Mesendoderm (in vitro differentiated cells): ENCODE data around the gene CARD19.

ENCODE experiments used
- DNase-seq: peaks from one replicate; pipeline ENCODE4 v3.0.0; 2013
- H2AK5ac ChIP-seq: 2 replicates; pipeline ENCODE4 v1.6.1; 2013; ENCODE audit warnings: low read length, inconsistent platforms
- H2BK120ac ChIP-seq: 2 replicates; pipeline ENCODE4 v1.6.1; 2013; ENCODE audit warnings: low read depth, mild to moderate bottlenecking, low read length, moderate library complexity, mixed read lengths
- H2BK15ac ChIP-seq: replicated peaks from 2 replicates; pipeline ENCODE4 v1.6.1; 2013; ENCODE audit warnings: low read depth, mild to moderate bottlenecking, moderate library complexity
- H2BK5ac ChIP-seq: 2 replicates; pipeline ENCODE4 v1.6.1; 2013; ENCODE audit warnings: low read length, inconsistent platforms
- H3K18ac ChIP-seq: 2 replicates; pipeline ENCODE4 v1.6.1; 2013; ENCODE audit warnings: mild to moderate bottlenecking, low read length, mixed read lengths
- H3K23ac ChIP-seq: one replicate; pipeline ENCODE4 v1.6.1; 2013; ENCODE audit warnings: low read length
- H3K27ac ChIP-seq: 2 replicates; pipeline ENCODE4 v1.5.1; 2013; ENCODE audit warnings: low read depth, mild to moderate bottlenecking, inconsistent platforms, low read length, moderate library complexity
- H3K27me3 ChIP-seq: 2 replicates; pipeline ENCODE4 v1.6.1; 2013; ENCODE audit warnings: low read length, control low read depth, mild to moderate bottlenecking, inconsistent platforms; ENCODE audit not compliant: insufficient read depth, poor library complexity
- H3K36me3 ChIP-seq: 2 replicates; pipeline ENCODE4 v1.6.1; 2013; ENCODE audit warnings: low read length, inconsistent platforms; ENCODE audit not compliant: control insufficient read depth, insufficient read depth
- H3K4ac ChIP-seq: one replicate; pipeline ENCODE4 v1.6.1; 2013; ENCODE audit warnings: low read depth, mild to moderate bottlenecking, low read length, moderate library complexity
- H3K4me1 ChIP-seq: 2 replicates; pipeline ENCODE4 v1.6.1; 2013; ENCODE audit warnings: low read depth, low read length, inconsistent platforms; ENCODE audit not compliant: control insufficient read depth
- H3K4me2 ChIP-seq: 2 replicates; pipeline ENCODE4 v1.6.1; 2013; ENCODE audit warnings: low read length
- H3K4me3 ChIP-seq: 2 replicates; pipeline ENCODE4 v1.5.1; 2013; ENCODE audit warnings: mild to moderate bottlenecking, low read length
- H3K56ac ChIP-seq: one replicate; pipeline ENCODE4 v1.6.1; 2013; ENCODE audit warnings: low read length
- H3K79me1 ChIP-seq: 2 replicates; pipeline ENCODE4 v1.6.1; 2013; ENCODE audit warnings: low read length, inconsistent platforms
- H3K79me2 ChIP-seq: 2 replicates; pipeline ENCODE4 v1.6.1; 2013; ENCODE audit warnings: mild to moderate bottlenecking, low read length; ENCODE audit not compliant: control insufficient read depth, insufficient read depth
- H3K9ac ChIP-seq: 2 replicates; pipeline ENCODE4 v1.6.1; 2013; ENCODE audit warnings: low read length, inconsistent platforms
- H4K5ac ChIP-seq: one replicate; pipeline ENCODE4 v1.6.1; 2013; ENCODE audit warnings: low read length
- H4K8ac ChIP-seq: one replicate; pipeline ENCODE4 v1.6.1; 2013; ENCODE audit warnings: low read depth, mild to moderate bottlenecking, control low read depth, low read length, moderate library complexity
- WGBS: extraction: QIAGEN DNeasy Blood & Tissue Kit; methylation state at CpG from one replicate; pipeline ENCODE4 v1.1.7; 2013; ENCODE audit warnings: low lambda C conversion rate, missing lambda C conversion rate; ENCODE audit not compliant: insufficient coverage; ENCODE audit errors: extremely low coverage; 5-methylcytosine and 5-hydroxymethylcytosine counted together

Gene CARD19

DNA sequence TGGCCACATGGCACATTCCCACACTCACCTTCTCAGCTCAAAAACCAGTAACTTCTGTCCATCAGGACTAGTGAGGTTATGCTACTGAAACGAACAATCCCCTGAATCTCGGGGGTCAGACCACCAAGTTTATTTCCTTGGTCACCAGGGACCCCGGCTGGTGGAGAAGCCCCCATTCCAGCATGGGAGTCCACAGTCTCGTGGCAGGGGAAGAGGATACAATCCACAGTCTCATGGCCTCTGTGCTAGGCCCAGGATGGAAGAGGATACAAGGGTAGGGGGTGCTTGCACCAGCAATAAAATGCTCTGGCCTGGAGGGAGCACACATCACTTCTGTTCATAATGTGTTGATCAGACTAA is 7.4 kb upstream of the CARD19 start:
- H3K4ac ChIP-seq: no peak overlapping the region
- H3K9ac ChIP-seq: no peak overlapping the region
- WGBS: no CpG with 5 or more reads among the region's 4 CpGs
- H3K56ac ChIP-seq: no peak overlapping the region
- no peak overlapping the region for H3K4me3 ChIP-seq
- H2AK5ac ChIP-seq: no peak overlapping the region
- H3K27me3 ChIP-seq: no peaks in the 10 kb centered on the region
- no peaks in the 10 kb centered on the region for H3K79me2 ChIP-seq
- H3K23ac ChIP-seq: no peak overlapping the region
- H4K8ac ChIP-seq: no peak overlapping the region
- no peak overlapping the region for H2BK120ac ChIP-seq
- no peaks in the 10 kb centered on the region for H3K4me1 ChIP-seq
- no peak overlapping the region for H3K4me2 ChIP-seq
- no peak overlapping the region for H2BK5ac ChIP-seq
- H3K79me1 ChIP-seq: no peaks in the 10 kb centered on the region
- H3K27ac ChIP-seq: no peak overlapping the region
- DNase-seq: no peak
- no peak overlapping the region for H3K18ac ChIP-seq
- H4K5ac ChIP-seq: no peak overlapping the region
- H2BK15ac ChIP-seq: no peak overlapping the region
- no peaks in the 10 kb centered on the region for H3K36me3 ChIP-seq

DNA sequence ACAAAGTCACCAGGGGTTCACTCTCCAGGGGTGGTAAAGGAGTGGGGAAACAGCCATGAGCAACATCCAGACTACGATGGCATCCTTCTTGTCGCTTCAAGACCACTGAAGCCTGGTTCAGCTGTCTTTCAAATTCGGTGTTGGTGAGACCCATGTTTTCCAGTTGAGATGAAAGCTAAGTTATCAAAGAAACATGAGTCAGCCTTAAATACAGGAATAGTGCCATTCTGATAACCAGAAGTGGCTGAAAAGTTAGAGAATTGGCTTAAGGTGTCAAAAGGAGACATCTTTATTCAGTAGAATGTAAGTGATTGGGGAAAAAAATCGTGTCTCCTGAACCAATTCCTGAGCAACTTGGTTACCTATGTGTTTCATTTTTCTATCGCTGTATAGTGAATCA is 7.0 kb upstream of the CARD19 start:
- H2BK5ac ChIP-seq: no peak overlapping the region

GRCh38 chr9:93089481-93089991 is 6.5 kb upstream of the CARD19 start:
- Histone ChIP-seq H3K4ac (no peak overlapping the region), H2BK5ac (no peak overlapping the region), H2BK15ac (no peak overlapping the region), H3K23ac (no peak overlapping the region), H3K79me1 (no peaks in the 10 kb centered on the region), H2BK120ac (no peak overlapping the region), H3K36me3 (no peaks in the 10 kb centered on the region), H3K27me3 (no peaks in the 10 kb centered on the region), H4K8ac (no peak overlapping the region), H4K5ac (no peak overlapping the region), H3K4me3 (no peak overlapping the region), H3K18ac (no peak overlapping the region), H3K4me2 (no peak overlapping the region), H3K56ac (no peak overlapping the region), H3K79me2 (no peaks in the 10 kb centered on the region), H2AK5ac (no peak overlapping the region), H3K4me1 (no peaks in the 10 kb centered on the region), H3K9ac (no peak overlapping the region), H3K27ac (no peak overlapping the region)
- no peak for DNase-seq
- WGBS: no CpG with 5 or more reads among the region's 12 CpGs

More for the DNA sequence above, 7.0 kb upstream of the CARD19 start:
- Histone ChIP-seq H3K4me3 (no peak overlapping the region), H3K23ac (no peak overlapping the region), H2AK5ac (no peak overlapping the region), H3K79me1 (no peaks in the 10 kb centered on the region), H2BK15ac (no peak overlapping the region), H4K8ac (no peak overlapping the region), H3K27ac (no peak overlapping the region), H3K36me3 (no peaks in the 10 kb centered on the region), H2BK120ac (no peak overlapping the region), H3K4ac (no peak overlapping the region), H3K4me2 (no peak overlapping the region), H3K79me2 (no peaks in the 10 kb centered on the region), H4K5ac (no peak overlapping the region), H3K56ac (no peak overlapping the region), H3K18ac (no peak overlapping the region), H3K9ac (no peak overlapping the region), H3K4me1 (no peaks in the 10 kb centered on the region), H3K27me3 (no peaks in the 10 kb centered on the region)
- WGBS: no CpG with 5 or more reads among the region's 5 CpGs
- no peak for DNase-seq

DNA sequence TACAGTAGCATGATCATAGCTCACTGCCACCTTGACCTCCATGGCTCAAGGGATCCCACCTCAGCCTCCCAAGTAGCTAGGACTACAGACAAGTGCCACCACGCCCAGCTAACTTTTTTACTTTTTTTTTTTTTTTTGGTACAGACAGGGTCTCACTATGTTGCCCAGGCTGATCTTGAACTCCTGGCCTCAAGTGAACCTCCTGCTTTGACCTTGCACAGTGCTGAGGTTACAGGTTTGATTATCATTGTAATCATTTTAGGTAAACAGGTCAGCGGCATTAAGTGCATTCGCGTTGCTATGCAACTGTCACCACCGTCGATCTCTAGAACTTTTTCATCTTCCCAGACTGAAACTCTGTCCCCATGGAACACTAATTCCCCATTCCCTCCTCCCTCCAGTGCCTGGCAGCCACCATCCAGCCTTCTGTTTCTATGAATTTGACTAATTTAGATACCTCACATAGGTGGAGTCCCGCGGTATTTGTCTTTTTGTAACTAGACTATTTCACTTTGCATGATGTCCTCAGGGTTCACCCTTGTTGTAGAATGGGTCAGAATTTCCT is 5.8 kb upstream of the CARD19 start:
- Histone ChIP-seq H2AK5ac (no peak overlapping the region), H3K9ac (no peak overlapping the region), H3K36me3 (no peaks in the 10 kb centered on the region), H3K27ac (no peak overlapping the region), H3K27me3 (no peaks in the 10 kb centered on the region), H3K4ac (no peak overlapping the region), H4K8ac (no peak overlapping the region), H2BK120ac (no peak overlapping the region), H3K79me2 (no peaks in the 10 kb centered on the region), H3K4me2 (no peak overlapping the region), H3K4me1 (no peaks in the 10 kb centered on the region), H4K5ac (no peak overlapping the region), H3K4me3 (no peak overlapping the region), H2BK5ac (no peak overlapping the region), H3K56ac (no peak overlapping the region), H3K23ac (no peak overlapping the region), H2BK15ac (no peak overlapping the region), H3K79me1 (no peaks in the 10 kb centered on the region), H3K18ac (no peak overlapping the region)
- DNase-seq: no peak
- WGBS: no CpG with 5 or more reads among the region's 8 CpGs

- Histone ChIP-seq H3K27me3 (no peaks in the 10 kb centered on the region), H3K27ac (no peak overlapping the region), H3K4me1 (no peaks in the 10 kb centered on the region), H2BK120ac (no peak overlapping the region), H2AK5ac (no peak overlapping the region), H2BK15ac (no peak overlapping the region), H4K5ac (no peak overlapping the region), H3K23ac (no peak overlapping the region), H3K4ac (no peak overlapping the region), H3K36me3 (no peaks in the 10 kb centered on the region), H3K4me2 (no peak overlapping the region), H3K4me3 (no peak overlapping the region), H3K79me1 (no peaks in the 10 kb centered on the region), H3K18ac (no peak overlapping the region), H3K79me2 (no peaks in the 10 kb centered on the region), H2BK5ac (no peak overlapping the region), H4K8ac (no peak overlapping the region), H3K9ac (no peak overlapping the region), H3K56ac (no peak overlapping the region)
- WGBS: no CpG with 5 or more reads among the region's 4 CpGs
- no peak for DNase-seq
Observed at GRCh38 chr9:93091056-93091452, 5.0 kb upstream of the CARD19 start.

DNA sequence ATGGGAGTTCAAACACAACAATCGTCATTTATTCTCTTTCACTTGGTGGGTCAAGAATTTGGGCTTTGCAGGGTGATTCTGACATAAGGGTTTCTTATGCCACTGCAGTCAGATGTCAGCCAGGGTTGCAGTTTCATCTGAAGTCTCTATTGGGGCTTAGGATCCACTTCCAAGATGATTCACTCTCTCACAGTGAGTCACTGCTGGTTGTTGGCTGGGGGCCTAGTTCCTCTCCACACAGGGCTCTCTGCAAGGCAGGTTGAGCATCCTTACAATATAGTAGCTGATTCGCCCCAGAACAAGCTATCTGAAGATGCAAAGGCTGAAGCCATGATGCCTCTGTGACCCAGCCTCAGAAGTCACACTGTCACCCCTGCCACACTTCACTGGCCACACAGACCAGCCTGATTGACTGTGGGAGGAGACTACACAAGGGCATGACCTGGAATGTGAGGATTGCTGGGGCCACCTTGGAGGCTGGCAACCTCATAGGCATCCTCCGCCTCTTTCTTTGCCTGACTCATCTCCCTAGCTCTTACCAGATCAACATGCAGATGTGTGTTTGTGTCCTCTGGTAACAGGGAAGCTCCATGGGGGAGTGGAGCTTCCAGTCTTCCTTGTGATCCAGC is 4.5 kb upstream of the CARD19 start:
- H2BK15ac ChIP-seq: no peak overlapping the region
- H3K56ac ChIP-seq: peak overlapping the region; percentile 3
- peak; percentile 65 for DNase-seq
- no peak overlapping the region for H2AK5ac ChIP-seq
- no peaks in the 10 kb centered on the region for H3K4me1 ChIP-seq
- no peak overlapping the region for H4K5ac ChIP-seq
- no peaks in the 10 kb centered on the region for H3K79me1 ChIP-seq
- H3K27me3 ChIP-seq: no peaks in the 10 kb centered on the region
- no peaks in the 10 kb centered on the region for H3K79me2 ChIP-seq
- no peak overlapping the region for H4K8ac ChIP-seq
- no peak overlapping the region for H2BK5ac ChIP-seq
- H3K4me3 ChIP-seq: no peak overlapping the region
- H2BK120ac ChIP-seq: no peak overlapping the region
- WGBS: no CpG with 5 or more reads among the region's 3 CpGs
- no peak overlapping the region for H3K27ac ChIP-seq
- H3K4ac ChIP-seq: no peak overlapping the region
- H3K4me2 ChIP-seq: no peak overlapping the region
- no peaks in the 10 kb centered on the region for H3K36me3 ChIP-seq
- H3K18ac ChIP-seq: no peak overlapping the region
- H3K9ac ChIP-seq: no peak overlapping the region
- no peak overlapping the region for H3K23ac ChIP-seq
